HepG2 (cell line): ENCODE results near the gene TCFL5. TPM values are rescaled to one million over a fixed set of nuclear protein-coding genes. Genes with fewer than 3 reads are reported as not detected.

Source experiments
- ATAC-seq: fragments of 200-7000 bp; cut with Tn5 transposase; 3 replicates; pipeline ENCODE4 v1.9.1; 2020; ENCODE audit warnings: mild to moderate bottlenecking, moderate library complexity
- BruUV-seq: library from RNA; stranded (reverse); fragments of 400-500 nt; replicated peaks from 2 replicates; lab custom pipeline; 2021; lab: Mats Ljungman, UMichigan
- CTCF ChIA-PET: fragments of 300-600 bp; formaldehyde crosslinking; extraction: SDS; loops from one replicate; lab custom pipeline; 2021; ENCODE audit warnings: low total read pairs, inconsistent platforms, low intra/inter-chr PET ratio; lab: Yijun Ruan, JAX
- POLR2A ChIA-PET: fragments of 350-600 bp; sonication (Branson Sonifier 250); formaldehyde crosslinking; loops from one replicate; lab custom pipeline; 2020; ENCODE audit warnings: antibody characterized with exemption, inconsistent platforms; lab: Yijun Ruan, JAX
- DNase-seq: peaks from one replicate; pipeline ENCODE4 v3.0.0-alpha.2; 2015; ENCODE audit warnings: low spot score
- FAIRE-seq: peaks from 3 replicates; lab custom pipeline; 2011; peaks lifted over from hg19 to GRCh38; lab: Jason Lieb, UNC
- H2AFZ ChIP-seq: one replicate; pipeline ENCODE4 v1.6.1; 2011; ENCODE audit warnings: low read length, inconsistent platforms
- H3K27ac ChIP-seq: fragments of 300-600 bp; 3 replicates; pipeline ENCODE4 v1.8.0; 2011; ENCODE audit warnings: mixed run types, mild to moderate bottlenecking, mixed read lengths, low read length, inconsistent platforms; ENCODE audit not compliant: insufficient read depth; ENCODE audit errors: extremely low read length
- H3K27me3 ChIP-seq, 2 experiments: fragments of 200-600 bp in 1 of 2; 2 replicates in 1 of 2; 3 replicates in 1 of 2; pipeline versions ENCODE4 v1.6.0 to v1.8.0; 2011; ENCODE audit warnings: low read length in 2 of 2, mild to moderate bottlenecking in 2 of 2, moderate library complexity in 2 of 2, inconsistent platforms in 1 of 2; ENCODE audit not compliant: insufficient read depth in 2 of 2, control insufficient read depth in 1 of 2
- H3K36me3 ChIP-seq, 2 experiments: fragments of 200-600 bp in 1 of 2; replicated peaks in 1 of 2; 2 replicates in 1 of 2; 3 replicates in 1 of 2; pipeline versions ENCODE4 v1.5.1 to v1.8.0; 2011; ENCODE audit warnings: low read length in 2 of 2, inconsistent platforms in 1 of 2; ENCODE audit not compliant: insufficient read depth in 2 of 2, control insufficient read depth in 1 of 2
- H3K4me1 ChIP-seq: 2 replicates; pipeline ENCODE4 v1.5.1; 2012; ENCODE audit warnings: low read length, inconsistent platforms; ENCODE audit not compliant: insufficient read depth
- H3K4me2 ChIP-seq: 2 replicates; pipeline ENCODE4 v1.6.0; 2011; ENCODE audit warnings: low read depth, low read length, inconsistent platforms
- H3K4me3 ChIP-seq, 3 experiments: fragments of 200-600 bp in 1 of 3; sonication (generic), shearing (Covaris generic) in 1 of 3; replicated peaks in 1 of 3; 2 replicates each; pipeline ENCODE4 v1.5.1; 2011 to 2016; ENCODE audit warnings: low read length in 3 of 3, inconsistent platforms in 2 of 3, low read depth in 2 of 3, mild to moderate bottlenecking in 2 of 3, control low read depth in 1 of 3, mixed read lengths in 1 of 3; ENCODE audit not compliant: insufficient read depth in 1 of 3
- H3K79me2 ChIP-seq: one replicate; pipeline ENCODE4 v1.6.1; 2011; ENCODE audit warnings: low read length, inconsistent platforms; ENCODE audit not compliant: insufficient read depth
- H3K9ac ChIP-seq: 2 replicates; pipeline ENCODE4 v1.6.0; 2011; ENCODE audit warnings: mild to moderate bottlenecking, low read depth, low read length, inconsistent platforms; ENCODE audit not compliant: insufficient read depth
- H3K9me3 ChIP-seq: 2 replicates; pipeline ENCODE4 v1.5.1; 2012; ENCODE audit warnings: mild to moderate bottlenecking, low read length
- H4K20me1 ChIP-seq: 2 replicates; pipeline ENCODE4 v1.6.0; 2011; ENCODE audit warnings: inconsistent platforms, mild to moderate bottlenecking, low read length, moderate library complexity; ENCODE audit not compliant: insufficient read depth
- FIP1L1 ChIP-seq: fragments of 200-400 bp; formaldehyde crosslinking; IDR thresholded peaks from 2 replicates; pipeline ENCODE4 v1.6.1; 2018; ENCODE audit warnings: low read depth, mild to moderate bottlenecking, low read length, moderate library complexity, borderline replicate concordance; ENCODE audit not compliant: insufficient read depth
- GLI4 ChIP-seq: sonication (generic); formaldehyde crosslinking; IDR thresholded peaks from 2 replicates; pipeline ENCODE4 v1.5.1; 2020; ENCODE audit warnings: missing genetic modification reagents, mild to moderate bottlenecking, moderate library complexity, borderline replicate concordance
- MED1 ChIP-seq: sonication (generic); formaldehyde crosslinking; IDR thresholded peaks from 2 replicates; pipeline ENCODE4 v1.4.0; 2020; ENCODE audit warnings: missing genetic modification reagents
- MED13 ChIP-seq: sonication (generic); formaldehyde crosslinking; IDR thresholded peaks from 2 replicates; pipeline ENCODE4 v1.5.0; 2020; ENCODE audit warnings: missing genetic modification reagents
- RARG ChIP-seq: sonication (generic); formaldehyde crosslinking; IDR thresholded peaks from 2 replicates; pipeline ENCODE4 v1.4.0; 2020; ENCODE audit warnings: low read depth, mild to moderate bottlenecking, missing genetic modification reagents
- RFXANK ChIP-seq: IDR thresholded peaks from 2 replicates; pipeline ENCODE4 v1.6.1; 2016
- SPEN ChIP-seq: sonication (generic); formaldehyde crosslinking; IDR thresholded peaks from 2 replicates; pipeline ENCODE4 v1.5.1; 2020; ENCODE audit warnings: low read depth, mild to moderate bottlenecking, missing genetic modification reagents
- ZMAT3 ChIP-seq: sonication (generic); formaldehyde crosslinking; conservative IDR thresholded peaks from 2 replicates; pipeline ENCODE4 v1.7.0; 2021; ENCODE audit warnings: missing genetic modification reagents
- ZNF230 ChIP-seq: sonication (generic); formaldehyde crosslinking; IDR thresholded peaks from 2 replicates; pipeline ENCODE4 v1.4.0; 2020; ENCODE audit warnings: mild to moderate bottlenecking, missing genetic modification reagents
- ZNF3 ChIP-seq: IDR thresholded peaks from 2 replicates; pipeline ENCODE4 v1.7.0; 2017; ENCODE audit warnings: inconsistent platforms
- WGBS: methylation state at CpG from one replicate; pipeline ENCODE4 v1.1.6; 2017; ENCODE audit warnings: low lambda C conversion rate; 5-methylcytosine and 5-hydroxymethylcytosine counted together
- in situ Hi-C: cut with HindIII; loops from 2 replicates; pipeline ENCODE4 v1.10.0; 2017; ENCODE audit warnings: low pct_unique_long_range_greater_than_20kb; ENCODE audit not compliant: extremely low pct_ligation_motif_present
- intact Hi-C: fragments of 100-400 bp; cut with micrococcal nuclease; formaldehyde crosslinking; loops from one replicate; pipeline ENCODE4 v1.10.0; 2022; ENCODE audit not compliant: unreplicated experiment
- polyA plus RNA-seq, 8 experiments: library from polyadenylated mRNA; depleted of rRNA in 3 of 8; stranded (reverse) in 7 of 8; unstranded in 1 of 8; fragments of >200 nt; fragmentation: Illumina TruSeq in 4 of 8; extraction: Trizol in 4 of 8; gene quantifications; 2 replicates each; pipeline versions ENCODE4 v1.2.1 to v1.2.3, GENCODE V29; 2011 to 2016; ENCODE audit warnings: low read depth in 4 of 8, missing spikeins in 1 of 8, mixed read lengths in 1 of 8; ENCODE audit not compliant: insufficient read depth in 1 of 8
- total RNA-seq, 5 experiments: library from RNA; depleted of rRNA; stranded (reverse); fragments of >200 nt; fragmentation: Illumina TruSeq; extraction: Trizol; gene quantifications; 2 replicates each; pipeline ENCODE4 v1.2.3, GENCODE V29; 2016; ENCODE audit warnings: low read depth in 1 of 5
- TF ChIP-seq, protein P1 (sequence below): sonication (generic); formaldehyde crosslinking; IDR thresholded peaks from 2 replicates; pipeline ENCODE4 v1.4.0; 2020; ENCODE audit warnings: mild to moderate bottlenecking, low read depth, missing genetic modification reagents
- TF ChIP-seq, protein P2 (sequence below): sonication (generic); formaldehyde crosslinking; IDR thresholded peaks from 2 replicates; pipeline ENCODE4 v1.9.0; 2022; ENCODE audit warnings: low read depth, missing genetic modification reagents
- TF ChIP-seq, protein P3 (sequence below): sonication (generic); formaldehyde crosslinking; IDR thresholded peaks from 2 replicates; pipeline ENCODE4 v1.4.0; 2020; ENCODE audit warnings: missing genetic modification reagents

The TCFL5 gene
- total and polyA plus RNA-seq, 2 of the 13 experiments (the other 11 are each of a cell fraction or from before 2014, with no cell fraction given): 14.8 to 20.0 TPM

DNA sequence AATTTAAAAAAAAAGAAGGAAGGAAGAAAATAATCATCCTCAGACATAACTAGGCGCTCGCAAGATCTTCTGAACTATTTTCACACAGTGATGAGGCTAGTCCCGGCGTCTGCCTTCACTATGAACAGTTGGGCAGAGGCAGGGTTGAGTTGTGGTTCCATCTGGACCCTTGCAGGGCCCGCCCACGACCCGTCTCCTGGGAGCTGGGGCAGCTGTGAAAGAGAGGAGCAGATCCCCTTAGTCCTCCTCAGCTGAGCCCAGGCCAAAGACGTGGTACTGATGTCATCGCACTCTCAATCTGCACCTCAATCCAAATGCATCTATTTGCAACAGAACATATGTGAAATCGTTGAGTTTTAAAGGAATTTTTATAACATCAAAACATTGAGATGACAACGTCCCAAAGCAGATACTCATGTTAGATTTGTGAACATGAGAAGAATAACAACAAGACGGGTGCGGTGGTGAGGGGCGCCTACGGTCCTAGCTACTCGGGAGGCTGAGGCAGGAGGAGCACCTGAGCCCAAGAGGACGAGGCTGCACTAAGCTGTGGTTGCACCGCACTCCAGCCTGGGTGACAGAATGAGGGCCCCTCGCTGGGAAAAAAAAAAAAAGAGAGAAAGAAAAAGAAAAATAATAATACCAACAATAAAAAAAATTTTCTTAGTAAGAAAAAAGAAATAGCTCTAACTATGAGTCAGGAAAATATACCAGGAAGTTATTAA is 15.3 kb downstream of the TCFL5 start:
- no TSS peak for BruUV-seq
- TF ChIP-seq MED13 (CRISPR knock-in tag) (no peak), SPEN (CRISPR knock-in tag) (no peak), RFXANK (no peak), GLI4 (CRISPR knock-in tag) (no peak), FIP1L1 (no peak), ZNF230 (CRISPR knock-in tag) (no peak), ZNF3 (CRISPR knock-in tag) (no peak), RARG (CRISPR knock-in tag) (no peak), ZMAT3 (CRISPR knock-in tag) (no peak), MED1 (CRISPR knock-in tag) (no peak)
- TF ChIP-seq, protein P1, sequence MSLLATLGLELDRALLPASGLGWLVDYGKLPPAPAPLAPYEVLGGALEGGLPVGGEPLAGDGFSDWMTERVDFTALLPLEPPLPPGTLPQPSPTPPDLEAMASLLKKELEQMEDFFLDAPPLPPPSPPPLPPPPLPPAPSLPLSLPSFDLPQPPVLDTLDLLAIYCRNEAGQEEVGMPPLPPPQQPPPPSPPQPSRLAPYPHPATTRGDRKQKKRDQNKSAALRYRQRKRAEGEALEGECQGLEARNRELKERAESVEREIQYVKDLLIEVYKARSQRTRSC (CRISPR knock-in tag): no peak
- TF ChIP-seq, protein P2, sequence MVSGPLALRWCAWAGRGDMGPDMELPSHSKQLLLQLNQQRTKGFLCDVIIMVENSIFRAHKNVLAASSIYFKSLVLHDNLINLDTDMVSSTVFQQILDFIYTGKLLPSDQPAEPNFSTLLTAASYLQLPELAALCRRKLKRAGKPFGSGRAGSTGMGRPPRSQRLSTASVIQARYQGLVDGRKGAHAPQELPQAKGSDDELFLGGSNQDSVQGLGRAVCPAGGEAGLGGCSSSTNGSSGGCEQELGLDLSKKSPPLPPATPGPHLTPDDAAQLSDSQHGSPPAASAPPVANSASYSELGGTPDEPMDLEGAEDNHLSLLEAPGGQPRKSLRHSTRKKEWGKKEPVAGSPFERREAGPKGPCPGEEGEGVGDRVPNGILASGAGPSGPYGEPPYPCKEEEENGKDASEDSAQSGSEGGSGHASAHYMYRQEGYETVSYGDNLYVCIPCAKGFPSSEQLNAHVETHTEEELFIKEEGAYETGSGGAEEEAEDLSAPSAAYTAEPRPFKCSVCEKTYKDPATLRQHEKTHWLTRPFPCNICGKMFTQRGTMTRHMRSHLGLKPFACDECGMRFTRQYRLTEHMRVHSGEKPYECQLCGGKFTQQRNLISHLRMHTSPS: no peak
- TF ChIP-seq, protein P3, sequence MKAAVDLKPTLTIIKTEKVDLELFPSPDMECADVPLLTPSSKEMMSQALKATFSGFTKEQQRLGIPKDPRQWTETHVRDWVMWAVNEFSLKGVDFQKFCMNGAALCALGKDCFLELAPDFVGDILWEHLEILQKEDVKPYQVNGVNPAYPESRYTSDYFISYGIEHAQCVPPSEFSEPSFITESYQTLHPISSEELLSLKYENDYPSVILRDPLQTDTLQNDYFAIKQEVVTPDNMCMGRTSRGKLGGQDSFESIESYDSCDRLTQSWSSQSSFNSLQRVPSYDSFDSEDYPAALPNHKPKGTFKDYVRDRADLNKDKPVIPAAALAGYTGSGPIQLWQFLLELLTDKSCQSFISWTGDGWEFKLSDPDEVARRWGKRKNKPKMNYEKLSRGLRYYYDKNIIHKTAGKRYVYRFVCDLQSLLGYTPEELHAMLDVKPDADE (CRISPR knock-in tag): no peak
- TF ChIP-seq, all 625 proteins: peak for 0
- CTCF ChIA-PET: interaction anchor here (3.6 kb wide), 1 partner anchor 24 kb away, joined by 14 read pairs; no protein-coding TSS in a partner anchor

More for the DNA sequence above, 15.3 kb downstream of the TCFL5 start:
- WGBS: 95% methylated on average over 16 of the region's 19 CpGs
- Histone ChIP-seq H3K4me3 (no peak overlapping the region), H3K36me3 (peaks cover 12 to 28% of the 10 kb centered on the region in 2 experiments), H3K79me2 (no peaks in the 10 kb centered on the region), H3K9me3 (no peaks in the 10 kb centered on the region), H3K9ac (no peak overlapping the region), H3K27me3 (no peaks in the 10 kb centered on the region), H3K27ac (no peak overlapping the region), H4K20me1 (no peaks in the 10 kb centered on the region), H2AFZ (no peak overlapping the region), H3K4me2 (no peak overlapping the region), H3K4me1 (no peaks in the 10 kb centered on the region)
- DNase-seq: no peak
- POLR2A ChIA-PET: interaction anchor here (2.0 kb wide), 2 partner anchors 14 to 15 kb away, joined by 5 to 6 read pairs; partner anchors contain the start of gene TCFL5
- no peak for ATAC-seq
- in situ Hi-C loops (no loop called here), intact Hi-C loops (no loop called here)
- FAIRE-seq: no peak
